Activated naive CD8-positive, alpha-beta T cell treated with anti-CD3 and anti-CD28 coated beads, Interleukin-2, amount 10 ng/mL, durations not matched to agents 7 days and 5 days (primary cell): ENCODE data around the gene SIRPA. TPM values are rescaled to one million over a fixed set of nuclear protein-coding genes. Genes with fewer than 3 reads are reported as not detected.
"Not testable (repeated sequence)": the region's sequence is repeated elsewhere in the genome, so short reads cannot be mapped to it uniquely, and the experiment has no call there.

Source experiments
- ATAC-seq: fragments of 150-1000 bp; cut with Tn5 transposase; one replicate; pipeline ENCODE4 v1.10.0; 2021; ENCODE audit warnings: low read depth, moderate library complexity
- POLR2A ChIA-PET: fragments of 350-600 bp; sonication (Branson Sonifier 250); formaldehyde crosslinking; loops from one replicate; lab custom pipeline; 2021; ENCODE audit warnings: antibody characterized with exemption; lab: Charles Lee
- DNase-seq: peaks from one replicate; pipeline ENCODE4 v3.0.0; 2021
- H3K27ac Mint-ChIP-seq: one replicate; pipeline ENCODE4 v1.8.0; 2022; ENCODE audit warnings: mild to moderate bottlenecking, mixed read lengths
- H3K27me3 Mint-ChIP-seq: one replicate; pipeline ENCODE4 v1.8.0; 2022; ENCODE audit warnings: mild to moderate bottlenecking, moderate library complexity, mixed read lengths
- H3K36me3 Mint-ChIP-seq: one replicate; pipeline ENCODE4 v1.8.0; 2021; ENCODE audit warnings: mild to moderate bottlenecking, mixed read lengths
- H3K4me1 Mint-ChIP-seq: one replicate; pipeline ENCODE4 v1.8.0; 2021; ENCODE audit warnings: mixed read lengths
- H3K4me3 Mint-ChIP-seq: one replicate; pipeline ENCODE4 v1.8.0; 2022; ENCODE audit warnings: mild to moderate bottlenecking, moderate library complexity, mixed read lengths
- H3K9me3 Mint-ChIP-seq: one replicate; pipeline ENCODE4 v1.8.0; 2021; ENCODE audit warnings: mixed read lengths
- total RNA-seq, 2 experiments: library from RNA; stranded (reverse); gene quantifications; one replicate each; pipeline ENCODE4 v1.2.3, GENCODE V29; 2021

Gene SIRPA
- total RNA-seq, 2 experiments from 2014 or later = 1.5 to 1.6 TPM

DNA sequence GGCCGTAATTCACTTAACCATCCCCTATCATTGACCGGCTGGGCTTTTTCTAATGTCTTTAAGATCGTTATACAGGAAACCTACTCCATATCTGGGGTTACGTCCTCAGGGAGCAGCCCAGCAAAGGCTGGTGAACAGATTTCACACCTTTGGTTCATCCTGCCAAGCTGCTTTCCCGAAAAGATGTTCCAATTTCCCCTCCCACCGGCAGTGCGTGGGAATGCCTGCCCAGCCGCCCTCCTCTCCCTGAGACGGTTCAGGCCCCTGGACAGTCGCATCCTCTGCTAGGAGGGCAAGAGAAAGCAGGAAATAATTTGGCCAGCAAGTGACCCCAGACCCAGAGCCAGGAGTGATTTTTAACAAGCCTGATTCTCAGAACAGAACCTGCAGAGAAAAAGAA, 16.3 kb downstream of the SIRPA start:
- Mint-ChIP-seq H3K27me3 (peaks cover 5% of the 10 kb centered on the region), H3K36me3 (no peaks in the 10 kb centered on the region), H3K4me1 (peaks cover 2% of the 10 kb centered on the region), H3K27ac (no peak overlapping the region), H3K4me3 (no peak overlapping the region), H3K9me3 (no peaks in the 10 kb centered on the region)
- ATAC-seq (no peak), DNase-seq (no peak)
- POLR2A ChIA-PET = no interaction called here

DNA sequence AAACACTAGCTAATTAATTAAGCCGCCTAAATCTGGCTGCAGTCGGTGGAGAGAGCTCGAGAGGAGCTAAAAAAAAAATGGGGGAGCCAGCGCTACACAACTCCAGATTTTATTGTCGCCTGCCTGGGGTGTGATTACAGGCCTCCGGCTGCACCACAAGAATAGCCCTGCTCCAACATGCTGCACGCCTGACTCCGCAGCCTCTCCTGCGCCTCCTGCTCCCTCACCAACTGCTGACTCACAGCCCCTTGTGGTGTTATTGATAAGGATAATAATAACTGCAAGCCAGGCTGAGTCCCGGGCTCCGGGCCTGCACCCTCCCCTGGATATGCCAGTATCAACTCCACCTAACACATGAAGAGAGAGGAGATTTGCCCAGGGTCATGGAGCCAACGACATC, 16.8 kb downstream of the SIRPA start:
- POLR2A ChIA-PET = no interaction called here
- Mint-ChIP-seq H3K4me3 (no peak overlapping the region), H3K27me3 (peaks cover 7% of the 10 kb centered on the region), H3K9me3 (no peaks in the 10 kb centered on the region), H3K27ac (no peak overlapping the region), H3K36me3 (no peaks in the 10 kb centered on the region), H3K4me1 (no peaks in the 10 kb centered on the region)
- no peak for DNase-seq
- no peak for ATAC-seq

DNA sequence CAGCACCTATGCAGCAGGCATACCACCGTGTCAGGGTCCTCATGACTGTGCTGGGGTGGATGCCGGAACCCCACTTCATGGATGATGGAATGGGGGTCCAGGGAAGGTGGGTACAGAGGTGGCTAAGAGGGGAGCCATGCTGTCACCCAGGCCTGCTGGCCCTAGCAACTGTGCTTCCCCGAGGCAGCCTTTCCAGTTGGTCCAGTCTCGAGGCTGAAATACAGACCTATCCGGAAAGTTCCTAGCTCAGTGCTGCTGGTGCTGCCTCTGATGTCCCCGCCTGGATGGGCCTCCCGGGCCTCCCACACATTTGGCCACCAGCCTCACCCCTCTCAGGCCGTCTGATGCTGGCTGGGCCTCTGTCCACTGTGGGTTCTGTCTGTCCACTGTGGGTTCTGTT, 17.4 kb downstream of the SIRPA start:
- Mint-ChIP-seq H3K4me1 (no peaks in the 10 kb centered on the region), H3K27me3 (peaks cover 7% of the 10 kb centered on the region), H3K4me3 (no peak overlapping the region), H3K36me3 (no peaks in the 10 kb centered on the region), H3K9me3 (no peaks in the 10 kb centered on the region), H3K27ac (no peak overlapping the region)
- ATAC-seq = no peak
- POLR2A ChIA-PET = no interaction called here
- no peak for DNase-seq

DNA sequence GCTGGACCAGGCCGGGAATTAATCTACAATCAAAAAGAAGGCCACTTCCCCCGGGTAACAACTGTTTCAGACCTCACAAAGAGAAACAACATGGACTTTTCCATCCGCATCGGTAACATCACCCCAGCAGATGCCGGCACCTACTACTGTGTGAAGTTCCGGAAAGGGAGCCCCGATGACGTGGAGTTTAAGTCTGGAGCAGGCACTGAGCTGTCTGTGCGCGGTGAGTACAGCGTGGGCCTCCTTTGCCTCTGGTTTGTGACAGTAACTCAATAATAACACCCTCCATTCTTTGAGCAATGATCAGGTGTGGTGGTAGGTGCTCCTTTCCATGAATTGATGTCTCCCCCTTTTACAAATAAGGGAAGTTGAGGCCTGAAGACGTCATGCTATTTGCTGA, 20.0 kb downstream of the SIRPA start:
- H3K27ac Mint-ChIP-seq, H3K36me3 Mint-ChIP-seq, POLR2A ChIA-PET, ATAC-seq, H3K27me3 Mint-ChIP-seq, DNase-seq, H3K9me3 Mint-ChIP-seq, H3K4me3 Mint-ChIP-seq, H3K4me1 Mint-ChIP-seq: not testable (repeated sequence)

DNA sequence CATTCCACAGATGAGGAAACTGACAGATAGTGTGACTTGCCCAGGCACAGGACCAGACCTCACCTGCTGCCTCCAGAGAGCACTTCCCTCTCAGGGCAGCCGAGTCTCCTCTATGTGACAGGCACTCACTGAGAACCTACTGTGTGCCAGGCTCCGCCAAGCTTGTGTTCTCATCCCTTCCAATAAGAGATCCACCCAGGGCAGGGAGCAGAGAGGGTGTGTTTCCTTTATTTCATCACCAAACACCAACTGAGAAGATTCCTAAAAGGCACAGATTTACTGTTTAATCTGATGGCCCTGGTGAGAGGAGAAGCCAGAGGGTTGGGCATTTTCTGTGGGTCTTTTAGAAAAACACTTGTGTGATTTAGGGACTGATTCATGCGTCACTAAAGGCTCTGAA, 20.5 kb downstream of the SIRPA start:
- POLR2A ChIA-PET = no interaction called here
- no peak overlapping the region for H3K27ac Mint-ChIP-seq
- no peaks in the 10 kb centered on the region for H3K4me1 Mint-ChIP-seq
- ATAC-seq (no peak), DNase-seq (no peak)
- H3K9me3 Mint-ChIP-seq = no peaks in the 10 kb centered on the region
- no peak overlapping the region for H3K4me3 Mint-ChIP-seq
- H3K36me3 Mint-ChIP-seq = no peaks in the 10 kb centered on the region
- H3K27me3 Mint-ChIP-seq = peaks cover 4% of the 10 kb centered on the region

DNA sequence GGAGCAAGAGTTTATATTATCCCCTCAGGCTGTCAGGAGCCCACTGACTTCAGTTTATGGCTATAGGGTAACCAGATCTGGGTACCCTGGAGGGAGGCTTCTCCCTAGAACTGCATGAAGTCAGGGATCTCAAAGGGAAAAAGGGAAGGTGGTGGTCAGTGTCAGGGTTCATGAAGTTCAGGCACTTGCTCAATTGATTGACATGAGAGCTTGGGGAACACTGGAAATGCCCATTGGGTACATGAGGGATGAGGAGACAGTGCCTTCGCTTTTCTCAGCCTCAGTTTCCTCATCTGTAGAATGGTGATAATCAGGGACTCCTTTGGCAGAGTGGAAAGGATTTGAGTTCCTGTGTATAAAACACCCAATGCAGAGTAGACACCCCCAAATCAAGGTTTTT, 22.6 kb downstream of the SIRPA start:
- Mint-ChIP-seq H3K4me1 (no peaks in the 10 kb centered on the region), H3K27me3 (peaks cover 4% of the 10 kb centered on the region), H3K27ac (no peak overlapping the region), H3K36me3 (no peaks in the 10 kb centered on the region), H3K4me3 (no peak overlapping the region), H3K9me3 (no peaks in the 10 kb centered on the region)
- DNase-seq (no peak), ATAC-seq (no peak)
- POLR2A ChIA-PET = no interaction called here

DNA sequence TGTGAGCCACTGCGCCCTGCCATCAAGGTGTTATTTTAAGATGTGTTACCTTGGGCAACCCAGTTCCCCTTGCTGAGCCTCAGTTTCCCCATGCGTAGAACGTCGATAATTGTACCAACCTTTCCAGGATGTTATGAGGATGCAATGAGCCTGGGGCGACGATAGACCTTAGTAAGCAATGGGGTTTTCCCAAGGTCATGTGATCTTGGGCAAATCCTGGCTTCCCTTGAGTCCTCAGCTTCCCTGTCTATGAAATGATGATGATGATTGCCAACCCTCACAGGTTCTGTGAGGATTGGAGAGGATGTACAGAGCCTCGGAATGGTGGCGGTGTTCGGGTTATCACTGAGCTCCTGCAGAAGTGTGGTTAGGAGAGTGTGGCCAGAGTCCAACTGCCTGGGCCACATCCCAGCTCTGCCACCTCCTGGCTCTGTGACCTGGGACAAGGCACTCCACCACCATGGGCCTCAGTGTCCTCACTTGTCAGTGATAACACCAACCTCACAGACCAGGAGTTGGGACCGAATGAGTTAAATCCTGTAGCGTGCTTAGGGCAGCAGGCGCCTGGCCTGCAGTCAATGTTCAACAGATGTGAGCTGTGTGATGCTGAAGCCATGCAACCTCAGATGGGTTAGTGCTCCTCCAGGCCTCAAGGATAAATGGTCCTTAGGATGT, 23.4 kb downstream of the SIRPA start:
- ATAC-seq = no peak
- Mint-ChIP-seq H3K36me3 (no peaks in the 10 kb centered on the region), H3K9me3 (no peaks in the 10 kb centered on the region), H3K4me1 (no peaks in the 10 kb centered on the region), H3K4me3 (no peak overlapping the region), H3K27ac (no peak overlapping the region), H3K27me3 (peaks cover 4% of the 10 kb centered on the region)
- POLR2A ChIA-PET = no interaction called here
- no peak for DNase-seq

DNA sequence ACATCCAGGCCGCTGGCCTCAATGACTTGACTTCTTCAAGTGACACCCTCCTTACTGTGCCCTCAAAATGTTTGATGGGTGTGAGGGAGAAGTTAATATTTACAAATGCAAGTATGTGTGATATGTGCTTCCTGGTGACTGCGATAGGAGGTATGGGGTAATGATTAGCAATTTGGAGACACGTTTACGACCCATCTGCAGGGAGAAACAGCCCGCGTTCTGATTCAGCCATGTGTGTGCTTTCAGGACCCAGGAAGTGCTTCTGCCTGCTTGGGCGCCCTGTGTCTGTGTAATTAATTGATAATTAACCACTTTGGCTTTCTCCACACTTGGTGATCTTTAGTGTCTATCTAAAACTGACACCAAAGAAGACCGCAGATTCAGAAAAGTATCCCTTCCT, 25.0 kb downstream of the SIRPA start:
- H3K27ac Mint-ChIP-seq = no peak overlapping the region
- POLR2A ChIA-PET = no interaction called here
- no peaks in the 10 kb centered on the region for H3K36me3 Mint-ChIP-seq
- H3K4me3 Mint-ChIP-seq = no peak overlapping the region
- H3K4me1 Mint-ChIP-seq = no peaks in the 10 kb centered on the region
- no peaks in the 10 kb centered on the region for H3K9me3 Mint-ChIP-seq
- ATAC-seq (no peak), DNase-seq (no peak)
- H3K27me3 Mint-ChIP-seq = peaks cover 4% of the 10 kb centered on the region

DNA sequence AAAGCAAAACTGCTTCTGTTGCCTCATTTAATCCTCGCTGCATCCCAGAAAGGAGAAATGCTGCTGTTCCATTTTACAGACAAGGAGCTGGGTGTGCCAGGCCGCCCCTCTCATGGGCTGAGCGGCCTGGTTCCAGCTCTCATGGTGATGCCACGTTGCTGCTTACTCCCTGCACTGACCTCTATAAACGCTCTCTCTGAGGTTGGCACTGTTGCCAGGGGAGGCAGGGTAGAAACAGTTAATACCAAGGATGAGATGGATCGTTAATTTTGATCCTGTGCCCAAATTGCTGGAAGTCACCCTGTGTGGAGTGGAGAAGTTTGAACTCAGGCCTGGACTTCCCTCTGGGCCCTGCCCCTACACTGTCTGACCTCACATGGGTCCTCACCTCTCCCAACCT, 25.6 kb downstream of the SIRPA start:
- Mint-ChIP-seq H3K4me3 (no peak overlapping the region), H3K27ac (no peak overlapping the region), H3K36me3 (no peaks in the 10 kb centered on the region), H3K4me1 (no peaks in the 10 kb centered on the region), H3K9me3 (no peaks in the 10 kb centered on the region), H3K27me3 (peaks cover 4% of the 10 kb centered on the region)
- no peak for ATAC-seq
- POLR2A ChIA-PET = no interaction called here
- no peak for DNase-seq

DNA sequence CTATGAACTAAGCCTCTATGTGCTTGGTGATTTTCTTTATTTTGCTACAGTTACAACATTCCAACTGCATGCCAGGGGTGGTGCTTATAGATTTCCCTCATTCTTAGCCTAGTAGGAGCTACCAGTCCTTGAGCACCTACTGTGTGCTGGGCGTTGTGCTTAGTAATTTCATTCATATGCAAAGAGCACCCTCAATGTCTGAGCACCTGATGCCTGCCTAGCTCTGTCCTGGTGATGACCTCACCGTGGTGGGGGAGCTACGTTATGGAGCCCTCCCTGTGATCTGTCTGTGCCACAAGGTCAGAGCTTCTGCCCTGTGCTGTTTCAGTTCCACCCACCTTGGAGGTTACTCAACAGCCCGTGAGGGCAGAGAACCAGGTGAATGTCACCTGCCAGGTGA, 26.8 kb downstream of the SIRPA start:
- not testable (repeated sequence) for H3K27me3 Mint-ChIP-seq

DNA sequence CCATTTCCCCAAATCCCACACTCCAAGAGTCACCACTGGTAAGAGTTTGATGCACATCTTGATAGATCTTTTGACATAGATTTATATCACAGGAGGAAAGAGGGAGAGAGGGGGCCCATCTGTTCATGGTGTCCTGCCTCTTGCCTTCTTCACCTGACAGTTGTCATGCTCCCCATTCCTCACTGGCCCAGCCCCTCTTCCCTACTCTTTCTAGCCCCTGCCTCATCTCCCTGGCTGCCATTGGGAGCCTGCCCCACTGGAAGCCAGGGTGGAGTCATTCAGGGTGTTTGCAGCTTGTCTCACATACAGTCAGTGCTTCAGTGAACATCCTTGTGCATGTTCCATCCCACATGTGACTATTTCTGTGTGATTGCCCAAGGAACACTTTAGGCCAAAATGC, 27.6 kb downstream of the SIRPA start:
- peaks cover 2% of the 10 kb centered on the region for H3K27me3 Mint-ChIP-seq
- no peaks in the 10 kb centered on the region for H3K4me1 Mint-ChIP-seq
- H3K4me3 Mint-ChIP-seq = no peak overlapping the region
- ATAC-seq = no peak
- no peaks in the 10 kb centered on the region for H3K36me3 Mint-ChIP-seq
- H3K27ac Mint-ChIP-seq = no peak overlapping the region
- POLR2A ChIA-PET = no interaction called here
- DNase-seq = no peak
- no peaks in the 10 kb centered on the region for H3K9me3 Mint-ChIP-seq

More for the DNA sequence above, 26.8 kb downstream of the SIRPA start:
- H3K9me3 Mint-ChIP-seq, POLR2A ChIA-PET, H3K27ac Mint-ChIP-seq, H3K4me3 Mint-ChIP-seq, ATAC-seq, H3K36me3 Mint-ChIP-seq, H3K4me1 Mint-ChIP-seq, DNase-seq: not testable (repeated sequence)

DNA sequence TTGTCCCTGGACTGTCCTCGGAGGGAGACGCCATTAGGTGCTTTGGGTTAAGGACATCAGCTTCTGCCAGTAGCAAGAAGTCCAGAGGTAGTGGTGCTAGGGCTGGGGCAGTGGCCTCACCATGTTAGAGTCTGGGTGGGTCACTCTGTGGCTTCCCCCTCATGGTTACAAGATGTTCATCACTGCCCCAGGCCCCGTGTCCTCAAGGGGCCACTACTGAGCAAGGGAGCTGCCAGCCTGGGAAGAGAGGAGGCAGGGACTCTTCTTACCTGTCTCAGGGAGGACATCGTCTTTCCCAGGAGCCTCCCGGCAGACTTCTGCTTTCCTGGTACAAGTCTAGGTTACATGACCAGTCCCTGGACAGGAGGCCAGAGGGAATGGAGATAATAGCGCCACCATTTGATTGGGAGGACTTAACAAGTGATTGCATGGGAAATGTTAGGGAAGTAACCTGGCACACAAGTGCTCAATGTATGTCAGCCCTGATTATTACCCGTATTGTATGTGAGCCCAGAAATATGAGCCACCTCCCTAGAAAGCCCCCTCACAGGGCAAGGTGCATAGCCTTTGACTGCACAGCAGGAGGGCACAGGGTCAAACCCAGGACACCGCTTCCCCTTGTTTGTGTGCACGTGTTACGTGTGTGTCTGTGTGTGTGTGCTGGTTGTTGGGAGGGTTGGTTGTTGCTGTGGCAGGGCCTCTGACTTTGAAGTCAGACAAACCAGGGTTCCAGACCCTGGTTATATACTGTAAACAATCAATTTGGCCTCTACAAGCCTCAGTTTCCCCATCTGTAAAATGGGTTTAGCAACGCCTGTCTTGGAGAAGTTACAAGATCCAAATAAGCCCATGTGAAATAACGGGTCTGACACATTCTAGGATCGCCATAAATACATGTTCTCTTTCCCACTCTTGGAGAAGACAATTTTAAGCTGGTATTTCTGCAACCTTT, 30.0 kb downstream of the SIRPA start:
- Mint-ChIP-seq H3K36me3 (no peaks in the 10 kb centered on the region), H3K4me3 (no peak overlapping the region), H3K27me3 (peaks cover 4% of the 10 kb centered on the region), H3K9me3 (no peaks in the 10 kb centered on the region), H3K4me1 (no peaks in the 10 kb centered on the region), H3K27ac (no peak overlapping the region)
- no peak for DNase-seq
- ATAC-seq = no peak
- POLR2A ChIA-PET = no interaction called here

DNA sequence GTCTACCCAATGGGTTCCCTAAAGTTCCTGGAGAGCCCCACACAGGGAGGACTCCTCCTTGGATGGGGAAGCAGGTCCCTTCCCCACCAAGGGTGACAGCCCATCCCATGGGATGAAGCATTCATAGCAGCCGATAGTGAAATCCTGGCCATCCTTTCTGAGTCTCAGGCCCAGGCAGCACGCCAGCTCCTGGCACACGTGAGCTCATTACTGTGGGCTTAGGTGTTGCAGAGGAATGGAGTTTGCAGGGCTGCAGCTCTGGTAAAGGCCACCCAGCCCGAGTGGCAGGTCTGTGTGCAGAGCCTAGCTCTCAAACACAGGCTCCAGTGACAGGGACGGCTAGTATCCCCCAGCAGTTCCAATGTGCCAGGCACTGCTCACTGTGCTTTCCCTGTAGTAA, 31.0 kb downstream of the SIRPA start:
- Mint-ChIP-seq H3K4me3 (no peak overlapping the region), H3K27ac (no peak overlapping the region), H3K36me3 (no peaks in the 10 kb centered on the region), H3K4me1 (no peaks in the 10 kb centered on the region), H3K9me3 (no peaks in the 10 kb centered on the region), H3K27me3 (peaks cover 5% of the 10 kb centered on the region)
- ATAC-seq = no peak
- POLR2A ChIA-PET = no interaction called here
- DNase-seq = no peak

DNA sequence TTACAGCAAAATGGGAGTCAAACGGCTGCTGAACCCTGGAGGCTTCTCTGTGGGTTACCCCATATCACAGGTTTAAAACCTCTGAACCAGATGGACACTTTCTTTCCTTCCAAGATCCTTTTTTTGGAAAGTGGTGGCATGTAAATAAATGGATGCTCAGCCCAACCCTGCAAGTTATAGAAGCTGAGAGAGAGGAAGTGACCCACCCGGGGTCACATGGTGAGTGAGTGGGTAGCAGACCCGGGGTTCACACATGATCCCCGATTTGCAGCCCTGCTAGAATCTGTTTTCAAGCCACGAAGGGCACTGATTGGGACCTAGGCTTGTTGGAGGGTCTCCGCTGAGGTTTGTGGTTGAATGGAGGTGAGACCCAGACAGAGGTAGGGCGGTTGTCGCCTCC, 32.0 kb downstream of the SIRPA start:
- Mint-ChIP-seq H3K27ac (no peak overlapping the region), H3K9me3 (no peaks in the 10 kb centered on the region), H3K4me3 (no peak overlapping the region), H3K36me3 (no peaks in the 10 kb centered on the region), H3K4me1 (no peaks in the 10 kb centered on the region), H3K27me3 (peaks cover 7% of the 10 kb centered on the region)
- POLR2A ChIA-PET = no interaction called here
- ATAC-seq (no peak), DNase-seq (no peak)
